Spleen (tissue), 11 donors: ENCODE data around the gene RFX2. TPM values are rescaled to one million over a fixed set of nuclear protein-coding genes. Genes with fewer than 3 reads are reported as not detected.

Source experiments
- DNase-seq: peaks from one replicate; pipeline ENCODE4 v3.0.0-alpha.2; 2020
- H3K27ac ChIP-seq, 8 donors: fragments of 200-600 bp; sonication (generic) in 7 of 8; 1 replicate in 4 of 8; 2 replicates in 4 of 8; pipeline versions ENCODE4 v1.5.0 to v1.8.0; 2016 to 2021; ENCODE audit warnings: inconsistent platforms in 4 of 8, mild to moderate bottlenecking in 4 of 8, moderate library complexity in 1 of 8
- H3K27me3 ChIP-seq, 7 donors: fragments of 200-600 bp; sonication (generic) in 6 of 7; replicated peaks in 1 of 7; 1 replicate in 4 of 7; 2 replicates in 3 of 7; pipeline versions ENCODE4 v1.5.0 to v1.8.0; 2016 to 2021; ENCODE audit warnings: inconsistent platforms in 3 of 7, mild to moderate bottlenecking in 1 of 7
- H3K36me3 ChIP-seq, 6 donors: fragments of 200-600 bp; sonication (generic) in 5 of 6; 1 replicate in 4 of 6; 2 replicates in 2 of 6; pipeline versions ENCODE4 v1.5.0 to v1.8.0; 2016 to 2021; ENCODE audit warnings: inconsistent platforms in 2 of 6
- H3K4me1 ChIP-seq, 6 donors: fragments of 200-600 bp; sonication (generic) in 5 of 6; 1 replicate in 3 of 6; 2 replicates in 3 of 6; pipeline versions ENCODE4 v1.5.0 to v1.8.0; 2016 to 2021; ENCODE audit warnings: inconsistent platforms in 3 of 6
- H3K4me3 ChIP-seq, 8 donors: fragments of 200-600 bp; sonication (generic) in 7 of 8; 1 replicate in 4 of 8; 2 replicates in 4 of 8; pipeline versions ENCODE4 v1.5.0 to v1.8.0; 2016 to 2021; ENCODE audit warnings: inconsistent platforms in 4 of 8, mild to moderate bottlenecking in 4 of 8, moderate library complexity in 2 of 8
- H3K9me3 ChIP-seq, 8 donors: fragments of 200-600 bp; sonication (generic) in 7 of 8; 1 replicate in 4 of 8; 2 replicates in 4 of 8; pipeline versions ENCODE4 v1.5.0 to v1.8.0; 2016 to 2021; ENCODE audit warnings: inconsistent platforms in 4 of 8
- CTCF ChIP-seq, 11 experiments: fragments of 200-600 bp in 7 of 11; fragments of 450-650 bp in 4 of 11; sonication (generic) in 4 of 11; IDR thresholded peaks in 8 of 11; conservative IDR thresholded peaks in 3 of 11; 1 replicate in 7 of 11; 2 replicates in 4 of 11; pipeline versions ENCODE4 v1.4.0 to v1.8.0; 2016 to 2021; ENCODE audit warnings: antibody characterized with exemption in 11 of 11, inconsistent platforms in 4 of 11, mild to moderate bottlenecking in 1 of 11
- POLR2A ChIP-seq, 3 donors: fragments of 450-650 bp; IDR thresholded peaks; one replicate each; pipeline ENCODE4 v1.5.1; 2017; ENCODE audit warnings: antibody characterized with exemption in 3 of 3, mild to moderate bottlenecking in 1 of 3
- POLR2AphosphoS5 ChIP-seq, 3 donors: sonication (generic); formaldehyde crosslinking; IDR thresholded peaks; one replicate each; pipeline ENCODE4 v1.5.1; 2017; ENCODE audit warnings: antibody characterized with exemption in 3 of 3
- WGBS, 5 donors: extraction: QIAGEN DNeasy Blood & Tissue Kit in 3 of 5; methylation state at CpG; one replicate each; pipeline versions ENCODE4 v1.1.5 to v1.1.7; 2013 to 2018; 5-methylcytosine and 5-hydroxymethylcytosine counted together
- intact Hi-C: fragments of 100-400 bp; cut with DNase I; formaldehyde crosslinking; loops from one replicate; pipeline ENCODE4 v1.15.0; 2023; ENCODE audit warnings: low total_unique reads
- polyA plus RNA-seq, 3 donors: library from polyadenylated mRNA; stranded (reverse); fragments of 200-250 nt; gene quantifications; one replicate each; pipeline ENCODE4 v1.2.1, GENCODE V29; 2013
- total RNA-seq, 7 donors: library from RNA; depleted of rRNA in 3 of 7; stranded (reverse); fragments of >200 nt in 3 of 7; fragmentation: NEBNext Ultra II Directional in 4 of 7; extraction: Animal tissue kit (Norgen Biotek cat#: 25700) in 4 of 7; gene quantifications; one replicate each; pipeline versions ENCODE4 v1.1.0 to v1.2.1, GENCODE V29; 2016 to 2021
- donor health status: healthy with polysubstance abuse.
- donor health status: DM: no; HTN: no; CAD: no; lungs with moderate emphysema.
- donor health status: DM: no; HTN: no; CAD: no.
- donor health status: Bipolar disorder and iron deficiency.
- donor health status: healthy.
- donor health status: DM: no; HTN: no; CAD: no.
- donor health status: DM: yes; HTN: yes; CAD: no.

RFX2 gene
- total and polyA plus RNA-seq, 10 donors, result 1.1 to 15.8 (median 7.8) TPM

- H3K9me3 ChIP-seq, result no peaks in the 10 kb centered on the region
- peak overlapping the region in 2 of 8 donors; percentile 52 to 55 for H3K27ac ChIP-seq
- H3K4me1 ChIP-seq, result peaks cover 50 to 94% (median 79%) of the 10 kb centered on the region in 6 donors
- intact Hi-C loops, result no loop called here
- H3K27me3 ChIP-seq, result no peaks in the 10 kb centered on the region
- DNase-seq, result peak; percentile 61
- H3K4me3 ChIP-seq, result no peak overlapping the region
- WGBS, 5 donors, result 84 to 90% (median 87%) methylated on average over 14 to 15 of the region's 15 CpGs
- H3K36me3 ChIP-seq, result peaks cover 0 to 60% (median 13%) of the 10 kb centered on the region in 6 donors
- TF ChIP-seq POLR2AphosphoS5 (IDR thresholded peaks at IDR 0.05) (no peak), POLR2A (IDR thresholded peaks at IDR 0.05) (no peak), CTCF (IDR thresholded peaks at IDR 0.05 in 8 of 11, conservative IDR thresholded peaks at IDR 0.05 in 3 of 11) (no peak)
Observed at GRCh38 chr19:5973867-5974635, 136.2 kb downstream of the RFX2 start.

DNA sequence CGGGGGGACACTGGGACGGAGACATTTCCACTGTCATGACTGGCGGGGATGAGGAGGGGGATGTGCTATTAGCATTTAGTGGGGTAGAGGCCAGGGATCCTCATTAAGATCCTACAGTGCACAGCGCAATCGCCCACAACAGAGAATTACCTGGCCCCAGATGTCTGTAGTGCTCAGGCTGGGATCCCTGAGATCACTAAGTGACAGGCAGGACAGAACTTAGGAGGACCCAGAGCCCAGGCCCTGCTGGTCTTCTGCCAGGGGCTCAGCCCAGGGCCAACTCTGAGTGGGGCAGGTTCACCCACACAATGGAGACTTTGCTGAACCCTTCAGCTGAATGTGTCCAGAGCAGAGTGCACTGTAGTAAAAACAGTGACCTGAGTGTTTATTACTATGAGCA, 136.9 kb downstream of the RFX2 start:
- Histone ChIP-seq H3K4me3 (no peak overlapping the region), H3K36me3 (peaks cover 0 to 63% (median 13%) of the 10 kb centered on the region in 6 donors), H3K27ac (no peak overlapping the region), H3K4me1 (peaks cover 54 to 94% (median 80%) of the 10 kb centered on the region in 6 donors), H3K27me3 (no peaks in the 10 kb centered on the region), H3K9me3 (no peaks in the 10 kb centered on the region)
- DNase-seq, result no peak
- intact Hi-C loops, result no loop called here
- 94 to 96% (median 95%) methylated on average over 3 to 5 of the region's 5 CpGs for WGBS, 5 donors
- TF ChIP-seq CTCF (IDR thresholded peaks at IDR 0.05 in 8 of 11, conservative IDR thresholded peaks at IDR 0.05 in 3 of 11) (no peak), POLR2A (IDR thresholded peaks at IDR 0.05) (no peak), POLR2AphosphoS5 (IDR thresholded peaks at IDR 0.05) (no peak)

GRCh38 chr19:5972355-5972731, 138.0 kb downstream of the RFX2 start:
- Histone ChIP-seq H3K4me3 (no peak overlapping the region), H3K36me3 (peaks cover 0 to 63% (median 13%) of the 10 kb centered on the region in 6 donors), H3K9me3 (no peaks in the 10 kb centered on the region), H3K27me3 (no peaks in the 10 kb centered on the region), H3K4me1 (peaks cover 65 to 100% (median 90%) of the 10 kb centered on the region in 6 donors), H3K27ac (peak overlapping the region in 1 of 8 donors; percentile 12)
- intact Hi-C loops, result no loop called here
- WGBS, 5 donors, result 82 to 89% (median 86%) methylated on average over 9 of the region's 9 CpGs
- TF ChIP-seq CTCF (IDR thresholded peaks at IDR 0.05 in 8 of 11, conservative IDR thresholded peaks at IDR 0.05 in 3 of 11) (no peak), POLR2AphosphoS5 (IDR thresholded peaks at IDR 0.05) (no peak), POLR2A (IDR thresholded peaks at IDR 0.05) (no peak)
- DNase-seq, result no peak

- TF ChIP-seq POLR2AphosphoS5 (IDR thresholded peaks at IDR 0.05) (no peak), POLR2A (IDR thresholded peaks at IDR 0.05) (no peak), CTCF (IDR thresholded peaks at IDR 0.05 in 8 of 11, conservative IDR thresholded peaks at IDR 0.05 in 3 of 11) (no peak)
- peaks cover 0 to 63% (median 13%) of the 10 kb centered on the region in 6 donors for H3K36me3 ChIP-seq
- DNase-seq, result no peak
Observed at GRCh38 chr19:5971714-5972354, 138.5 kb downstream of the RFX2 start.

More at GRCh38 chr19:5971714-5972354, 138.5 kb downstream of the RFX2 start:
- no peak overlapping the region for H3K27ac ChIP-seq
- H3K4me3 ChIP-seq, result no peak overlapping the region
- H3K27me3 ChIP-seq, result no peaks in the 10 kb centered on the region
- intact Hi-C loops, result no loop called here
- 78 to 87% (median 84%) methylated on average over 2 of the region's 2 CpGs for WGBS, 5 donors
- H3K4me1 ChIP-seq, result peaks cover 66 to 100% (median 91%) of the 10 kb centered on the region in 6 donors
- H3K9me3 ChIP-seq, result no peaks in the 10 kb centered on the region
